ENCODE data around the gene GASK1A. TPM values are rescaled to one million over a fixed set of nuclear protein-coding genes. Genes with fewer than 3 reads are reported as not detected.

Gene GASK1A
- total RNA-seq, 1 donor from 2014 or later: 1.6 TPM

GRCh38 chr3:43077707-43078106 is 98.6 kb downstream of the GASK1A start:
- intact Hi-C loops (cut with micrococcal nuclease): no loop called here
- TF ChIP-seq CTCF (IDR thresholded peaks at IDR 0.05; ENCODE audit: borderline replicate concordance): no peak
- H3K36me3 ChIP-seq: peaks cover 41% of the 10 kb centered on the region
- no peaks in the 10 kb centered on the region for H3K9me3 ChIP-seq (replicated peaks)
- H3K4me3 ChIP-seq: no peak overlapping the region
- no peaks in the 10 kb centered on the region for H3K4me1 ChIP-seq
- H3K27me3 ChIP-seq (ENCODE audit: low read depth): no peaks in the 10 kb centered on the region
- H3K27ac ChIP-seq (replicated peaks): no peak overlapping the region
- DNase-seq: no peak

- intact Hi-C loops (cut with micrococcal nuclease): no loop called here
- Histone ChIP-seq H3K9me3 (replicated peaks) (no peaks in the 10 kb centered on the region), H3K27ac (replicated peaks) (no peak overlapping the region), H3K4me1 (no peaks in the 10 kb centered on the region), H3K27me3 (ENCODE audit: low read depth) (no peaks in the 10 kb centered on the region), H3K36me3 (peaks cover 42% of the 10 kb centered on the region), H3K4me3 (no peak overlapping the region)
- TF ChIP-seq CTCF (IDR thresholded peaks at IDR 0.05; ENCODE audit: borderline replicate concordance): no peak
- no peak for DNase-seq
Measured at GRCh38 chr3:43079536-43080332, 100.6 kb downstream of the GASK1A start.

- intact Hi-C loops (cut with micrococcal nuclease): no loop called here
- H3K36me3 ChIP-seq: peaks cover 46% of the 10 kb centered on the region
- TF ChIP-seq CTCF (IDR thresholded peaks at IDR 0.05; ENCODE audit: borderline replicate concordance): no peak
Measured at GRCh38 chr3:43080726-43081568, 101.8 kb downstream of the GASK1A start.

GRCh38 chr3:43081796-43082195 is 102.7 kb downstream of the GASK1A start:
- Histone ChIP-seq H3K36me3 (peaks cover 50% of the 10 kb centered on the region), H3K4me1 (no peaks in the 10 kb centered on the region), H3K4me3 (no peak overlapping the region), H3K9me3 (replicated peaks) (no peaks in the 10 kb centered on the region), H3K27ac (replicated peaks) (no peak overlapping the region), H3K27me3 (ENCODE audit: low read depth) (no peaks in the 10 kb centered on the region)
- intact Hi-C loops (cut with micrococcal nuclease): no loop called here
- TF ChIP-seq CTCF (IDR thresholded peaks at IDR 0.05; ENCODE audit: borderline replicate concordance): no peak
- no peak for DNase-seq

More at GRCh38 chr3:43080726-43081568, 101.8 kb downstream of the GASK1A start:
- no peak for DNase-seq
- Histone ChIP-seq H3K27ac (replicated peaks) (no peak overlapping the region), H3K9me3 (replicated peaks) (no peaks in the 10 kb centered on the region), H3K27me3 (ENCODE audit: low read depth) (no peaks in the 10 kb centered on the region), H3K4me3 (no peak overlapping the region), H3K4me1 (no peaks in the 10 kb centered on the region)

GRCh38 chr3:43082457-43082856 is 103.3 kb downstream of the GASK1A start:
- no peak for TF ChIP-seq CTCF (IDR thresholded peaks at IDR 0.05; ENCODE audit: borderline replicate concordance)
- peaks cover 50% of the 10 kb centered on the region for H3K36me3 ChIP-seq
- no peak overlapping the region for H3K4me3 ChIP-seq
- no peaks in the 10 kb centered on the region for H3K4me1 ChIP-seq
- no peak for DNase-seq
- no peaks in the 10 kb centered on the region for H3K9me3 ChIP-seq (replicated peaks)
- H3K27me3 ChIP-seq (ENCODE audit: low read depth): no peaks in the 10 kb centered on the region
- no peak overlapping the region for H3K27ac ChIP-seq (replicated peaks)
- intact Hi-C loops (cut with micrococcal nuclease): no loop called here

All from left ventricle myocardium inferior (tissue), 1 donor.